Caki2 (cell line): Measurements from ENCODE around the gene FRMD4A. TPM values are rescaled to one million over a fixed set of nuclear protein-coding genes. Genes with fewer than 3 reads are reported as not detected.

Experiments
- DNase-seq: peaks from one replicate; pipeline ENCODE4 v3.0.0-alpha.2; 2015; ENCODE audit warnings: low read depth
- in situ Hi-C: cut with HindIII; loops from 2 replicates; pipeline ENCODE4 v1.10.0; 2016; ENCODE audit warnings: low sequenced_read_pairs, low pct_unique_long_range_greater_than_20kb, mixed read lengths
- total RNA-seq: library from RNA; depleted of rRNA; stranded (reverse); fragments of >200 nt; shearing (Covaris generic); gene quantifications from 2 replicates; pipeline ENCODE4 v1.2.3, GENCODE V29; 2014; ENCODE audit warnings: low replicate concordance; rRNA removed

Gene FRMD4A
- total RNA-seq = 3.8 and 7.2 TPM in 2 replicates

DNA sequence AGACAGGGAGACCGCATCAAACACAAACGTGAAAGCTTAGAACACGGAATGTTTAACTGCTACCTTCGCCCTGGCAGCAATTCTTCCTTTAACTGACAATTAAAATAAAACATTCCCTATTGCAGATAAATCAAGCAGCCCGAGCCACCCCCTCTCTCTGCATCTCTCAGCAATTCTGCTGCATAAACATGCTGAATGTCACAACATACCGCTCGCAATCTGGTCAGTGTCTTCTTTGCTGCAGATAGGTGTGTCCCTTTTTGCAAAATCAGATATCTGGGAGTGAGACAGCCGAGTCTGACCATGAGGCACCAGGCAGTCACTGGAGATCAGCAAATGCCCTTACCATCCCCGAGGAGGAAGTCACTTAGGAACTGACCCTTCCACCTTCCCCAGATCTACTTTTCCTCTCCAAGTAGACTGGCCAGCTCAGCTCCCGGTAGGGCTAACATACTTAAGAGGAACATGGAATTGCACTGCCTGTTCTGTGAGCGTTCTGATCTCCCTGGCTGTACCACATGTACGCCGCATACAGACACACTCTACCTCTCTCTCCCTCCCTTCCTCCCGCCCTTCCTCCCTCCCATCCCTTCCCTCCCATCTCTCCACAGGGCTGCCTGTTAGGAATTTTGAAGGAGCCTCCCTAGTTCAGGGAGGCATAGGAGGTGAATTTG is at the start of gene FRMD4A:
Gene FRMD4A, minus strand, starts transcription at position 537 of the 674 bp plus-strand sequence.
- in situ Hi-C loops = no loop called here
- no peak for DNase-seq

DNA sequence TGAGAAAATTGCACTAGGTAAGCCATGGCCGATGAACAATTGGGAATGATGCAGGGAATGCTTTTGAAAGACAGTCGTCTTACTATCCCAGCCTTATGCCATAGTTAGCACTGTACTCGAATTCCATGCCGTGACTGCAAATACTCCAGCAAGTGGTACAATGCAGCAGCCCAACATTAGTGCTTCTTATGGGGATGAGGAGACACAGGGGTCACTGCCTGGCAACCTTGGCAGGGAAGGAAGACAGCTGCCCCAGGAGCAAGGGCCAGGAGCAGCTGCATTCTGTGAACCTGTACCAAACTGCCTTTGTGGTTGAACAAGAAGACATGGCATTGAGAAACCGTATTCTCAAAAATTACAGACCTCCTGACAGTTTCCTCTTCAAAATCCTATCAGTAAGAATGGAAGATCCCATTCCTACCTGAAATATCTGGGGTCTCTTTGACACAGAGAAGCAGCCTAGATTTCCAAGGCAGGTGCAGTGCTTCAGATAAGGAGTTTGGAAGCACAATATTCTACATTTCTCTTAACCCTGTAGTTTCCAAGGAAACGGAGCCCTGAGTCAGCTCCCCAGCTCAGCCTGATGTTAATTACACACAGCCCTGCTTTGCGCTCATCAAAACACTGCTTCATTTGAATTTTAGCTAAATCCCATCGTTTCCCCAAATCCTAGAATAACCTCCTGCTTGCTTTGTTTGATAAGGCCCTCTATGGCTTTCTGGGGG is 49.0 kb upstream of the FRMD4A start:
- no peak for DNase-seq
- in situ Hi-C loops = no loop called here

GRCh38 chr10:14378387-14378960 is 47.8 kb upstream of the FRMD4A start:
- no peak for DNase-seq
- in situ Hi-C loops = no loop called here

DNA sequence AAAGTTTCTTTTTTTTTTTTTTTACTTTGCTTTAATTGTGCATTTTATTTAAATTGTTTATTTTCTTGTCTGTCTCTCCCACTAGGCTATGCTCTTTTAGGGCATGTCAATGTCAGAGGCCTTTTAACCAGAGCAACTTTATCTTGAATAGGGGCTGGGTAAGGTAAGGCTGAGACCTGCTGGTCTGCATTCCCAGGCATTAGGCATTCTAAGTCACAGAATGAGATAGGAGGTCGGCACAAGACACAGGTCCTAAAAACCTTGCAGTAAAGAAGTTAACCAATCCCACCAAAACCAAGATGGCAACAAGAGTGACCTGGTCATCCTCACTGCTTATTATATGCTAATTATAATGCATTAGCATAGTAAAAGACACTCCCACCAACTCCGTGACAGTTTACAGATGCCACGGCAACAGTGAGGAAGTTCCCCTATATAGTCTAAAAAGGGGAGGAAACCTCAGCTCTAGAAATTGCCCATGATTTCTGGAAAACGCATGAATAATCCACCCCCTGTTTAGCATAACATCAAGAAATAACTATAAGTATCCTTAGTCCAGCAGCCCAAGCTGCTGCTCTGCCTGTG is 47.0 kb upstream of the FRMD4A start:
- DNase-seq = no peak
- in situ Hi-C loops = no loop called here

GRCh38 chr10:14374745-14375445 is 44.2 kb upstream of the FRMD4A start:
- DNase-seq = no peak
- in situ Hi-C loops = no loop called here

GRCh38 chr10:14372606-14373005 is 41.9 kb upstream of the FRMD4A start:
- no peak for DNase-seq
- in situ Hi-C loops = no loop called here

GRCh38 chr10:14371581-14371980 is 40.9 kb upstream of the FRMD4A start:
- DNase-seq = no peak
- in situ Hi-C loops = no loop called here

GRCh38 chr10:14370894-14371293 is 40.2 kb upstream of the FRMD4A start:
- DNase-seq = no peak
- in situ Hi-C loops = no loop called here

DNA sequence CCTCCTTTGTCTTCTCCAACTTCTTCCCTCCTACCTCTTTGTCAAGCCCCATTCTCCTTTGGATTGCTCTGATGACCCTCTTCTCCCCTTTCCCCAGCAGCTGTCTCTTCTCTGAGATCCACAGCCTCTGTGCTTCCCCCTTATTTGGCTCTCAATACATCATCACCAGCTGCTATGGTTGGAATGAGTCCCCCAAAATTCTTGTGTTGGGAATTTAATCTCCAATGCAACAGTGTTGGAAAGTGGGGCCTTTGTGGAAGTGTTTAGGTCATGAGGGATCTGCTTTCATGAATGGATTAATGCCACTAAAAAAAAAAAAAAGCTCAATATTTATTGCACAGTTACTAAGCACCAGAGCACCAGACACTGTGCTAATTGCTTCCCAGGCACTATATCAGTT is 39.2 kb upstream of the FRMD4A start:
- DNase-seq = no peak
- in situ Hi-C loops = no loop called here

- in situ Hi-C loops = no loop called here
- no peak for DNase-seq
These were observed 36.0 kb upstream of the FRMD4A start for GRCh38 chr10:14366760-14367159.

GRCh38 chr10:14365266-14365665 is 34.5 kb upstream of the FRMD4A start:
- DNase-seq = no peak
- in situ Hi-C loops = no loop called here

DNA sequence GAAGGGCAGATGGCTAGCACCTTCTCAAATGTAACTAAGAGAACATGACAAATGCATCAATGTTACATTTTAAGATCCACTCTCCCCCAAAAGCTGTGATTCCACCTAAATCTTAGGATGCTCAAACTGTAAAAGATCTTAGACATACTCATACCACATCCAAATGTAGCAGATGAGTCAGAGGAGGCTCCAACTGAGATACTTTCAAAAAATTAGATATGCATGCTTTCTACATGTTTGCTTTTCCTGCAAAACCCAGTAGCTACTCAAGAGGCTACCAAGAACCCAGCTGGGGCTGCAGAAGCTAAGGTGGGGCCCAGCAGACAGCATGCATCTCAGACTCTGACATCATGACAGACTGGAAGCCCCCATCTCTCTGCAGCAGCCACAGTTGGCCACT is 31.4 kb upstream of the FRMD4A start:
- in situ Hi-C loops = no loop called here
- no peak for DNase-seq

DNA sequence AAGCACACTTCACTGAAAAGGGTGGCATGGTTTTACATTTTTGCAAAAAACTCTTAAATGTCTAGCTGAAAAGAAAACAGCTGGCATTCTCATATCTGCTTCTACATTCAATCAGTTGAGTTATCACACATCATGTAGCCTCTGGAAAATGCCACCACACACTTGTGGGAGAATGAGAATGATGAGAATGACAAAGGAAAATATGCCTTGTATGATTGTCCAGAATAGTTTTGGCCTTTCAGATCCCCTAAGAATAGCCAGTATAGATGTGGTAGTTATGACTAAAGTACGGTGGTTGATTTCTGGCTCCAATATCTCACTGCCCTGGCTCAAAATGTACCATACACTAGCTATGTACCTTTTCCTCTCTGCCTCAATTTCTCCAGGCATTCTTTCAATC is 30.2 kb upstream of the FRMD4A start:
- in situ Hi-C loops = no loop called here
- DNase-seq = no peak

GRCh38 chr10:14360515-14360914 is 29.8 kb upstream of the FRMD4A start:
- in situ Hi-C loops = no loop called here
- DNase-seq = no peak

DNA sequence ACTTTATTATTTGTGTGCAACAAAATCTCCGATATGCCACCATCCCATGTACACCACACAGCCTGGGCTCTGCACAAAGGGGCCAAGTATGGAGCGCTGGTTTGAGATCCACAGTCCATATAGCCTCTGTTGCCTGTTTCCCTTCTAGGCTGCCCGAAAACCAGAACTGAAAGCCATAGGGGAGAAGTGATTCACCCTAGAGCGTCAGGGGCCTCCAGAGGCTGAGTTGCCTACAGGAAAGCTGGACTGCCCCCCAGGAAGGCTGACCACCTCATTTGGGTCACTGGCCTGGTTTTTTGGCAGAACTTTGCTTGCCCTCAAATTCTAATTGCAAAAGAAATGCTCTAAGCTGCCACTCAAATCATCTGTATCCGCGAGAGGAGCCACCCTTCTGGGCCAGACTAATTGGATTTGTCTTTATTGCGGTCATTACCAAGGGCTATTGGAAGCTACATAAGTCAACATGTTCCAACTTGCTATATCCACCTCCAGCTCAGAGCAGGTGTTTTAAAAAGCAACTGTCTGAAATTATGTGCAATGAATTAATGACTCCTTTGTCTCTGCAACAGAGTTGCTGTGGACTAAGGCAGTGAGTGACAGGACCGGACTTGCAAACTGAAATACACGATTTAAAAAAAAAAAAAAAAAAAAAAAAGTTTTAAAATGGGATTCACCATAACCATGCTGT is 28.3 kb upstream of the FRMD4A start:
- DNase-seq = no peak
- in situ Hi-C loops = no loop called here

DNA sequence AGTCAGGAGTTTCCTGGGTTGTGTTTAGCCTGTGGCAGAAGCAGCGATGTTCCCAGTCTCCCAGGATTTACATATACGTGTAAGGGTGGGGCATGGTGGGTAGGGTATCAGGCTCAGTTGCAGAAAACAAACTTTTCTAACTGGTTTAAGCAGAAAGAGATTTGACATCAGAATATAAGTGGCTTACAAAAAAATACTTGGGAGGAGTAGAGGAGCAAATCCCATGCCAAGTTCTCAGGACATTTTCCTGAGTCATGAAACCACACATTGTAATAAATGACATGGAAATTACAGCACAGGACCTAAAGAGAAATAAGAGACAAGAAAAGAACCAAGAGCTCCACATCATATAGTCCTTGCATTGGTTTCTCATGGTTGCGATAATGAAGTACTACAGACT is 26.2 kb upstream of the FRMD4A start:
- peak; percentile 32 for DNase-seq
- in situ Hi-C loops = no loop called here

DNA sequence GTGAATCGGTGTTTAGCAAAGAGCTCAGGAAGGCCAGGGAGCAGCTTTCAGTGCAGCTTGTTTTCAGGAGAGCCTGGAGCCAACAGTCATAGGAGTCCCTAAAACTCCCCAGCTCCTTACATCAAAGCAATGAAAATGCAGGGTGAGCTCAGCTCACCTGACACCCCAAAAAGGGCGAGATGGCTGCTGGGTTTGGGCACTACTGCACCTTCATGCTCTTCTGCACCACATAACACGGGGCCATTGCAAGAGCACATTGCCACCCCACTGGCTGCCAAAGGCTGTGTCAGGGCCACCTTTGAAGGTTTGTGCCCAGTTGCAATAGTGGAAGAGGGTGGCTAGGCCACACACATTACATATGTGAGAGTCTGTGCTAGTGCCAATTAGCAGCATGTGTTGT is 25.0 kb upstream of the FRMD4A start:
- in situ Hi-C loops = no loop called here
- DNase-seq = no peak

GRCh38 chr10:14353291-14353913 is 22.7 kb upstream of the FRMD4A start:
- in situ Hi-C loops = no loop called here
- no peak for DNase-seq
